DMS114 treated with DMSO at 0.1 percent for 48 hours (cell line): ENCODE measurements around the gene ARHGAP11A.

Experiments used
- DNase-seq: peaks from one replicate; lab custom pipeline; 2025; ENCODE audit not compliant: unreplicated experiment; lab: John Stamatoyannopoulos, UW

The ARHGAP11A gene

DNA sequence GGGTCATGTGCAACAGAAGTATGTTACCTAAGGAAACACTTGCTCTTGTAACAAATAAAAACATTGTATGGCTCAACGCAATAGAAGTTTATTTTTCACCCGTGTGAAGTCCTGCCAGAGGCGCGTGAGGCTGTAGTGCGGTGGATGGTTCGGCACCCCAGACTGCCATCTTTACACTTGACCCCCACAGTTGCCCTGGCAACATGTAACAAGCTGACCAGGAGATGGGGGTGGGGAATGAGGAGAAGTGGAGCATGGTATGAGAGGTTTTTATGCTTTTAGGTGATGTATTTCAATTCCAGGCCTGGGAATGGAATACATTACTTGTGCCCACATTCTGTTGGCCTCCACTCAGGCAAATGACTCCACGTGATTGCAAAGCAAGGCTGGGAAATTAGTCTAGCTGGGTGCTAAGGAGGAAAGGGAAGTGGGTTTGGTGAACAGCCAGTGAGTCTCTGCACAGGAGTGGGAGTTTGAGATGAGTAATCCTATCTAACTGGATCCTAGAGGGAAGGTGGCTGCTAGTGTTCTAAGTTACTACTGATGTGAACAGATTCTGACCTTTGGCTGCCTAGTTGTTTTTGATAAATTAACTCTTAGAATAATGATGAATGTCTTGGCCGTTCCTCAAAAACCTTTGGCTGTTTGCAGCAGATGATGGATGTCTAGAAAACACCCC is 68.7 kb downstream of the ARHGAP11A start:
- DNase-seq: no peak

- DNase-seq: no peak
These were observed 70.3 kb downstream of the ARHGAP11A start for GRCh38 chr15:32685576-32685975.

GRCh38 chr15:32687556-32687955 is 72.3 kb downstream of the ARHGAP11A start:
- DNase-seq: no peak

GRCh38 chr15:32688151-32688639 is 72.9 kb downstream of the ARHGAP11A start:
- no peak for DNase-seq
